HUES6 (cell line): ENCODE results near the gene ABCC8.

Source experiments
- H3K27ac ChIP-seq: 2 replicates; pipeline ENCODE4 v1.7.0; 2013; ENCODE audit warnings: low read depth, mild to moderate bottlenecking, low read length, inconsistent platforms
- H3K27me3 ChIP-seq: 2 replicates; pipeline ENCODE4 v1.6.1; 2013; ENCODE audit warnings: low read length; ENCODE audit not compliant: control insufficient read depth, insufficient read depth
- H3K36me3 ChIP-seq: 2 replicates; pipeline ENCODE4 v1.6.1; 2013; ENCODE audit warnings: low read length; ENCODE audit not compliant: control insufficient read depth, insufficient read depth
- H3K4me1 ChIP-seq: 2 replicates; pipeline ENCODE4 v1.6.1; 2013; ENCODE audit warnings: low read length; ENCODE audit not compliant: control insufficient read depth, insufficient read depth
- H3K4me3 ChIP-seq: 2 replicates; pipeline ENCODE4 v1.5.1; 2013; ENCODE audit warnings: low read depth, low read length
- H3K9ac ChIP-seq: one replicate; pipeline ENCODE4 v1.6.1; 2013; ENCODE audit warnings: mild to moderate bottlenecking, low read length
- H3K9me3 ChIP-seq: 2 replicates; pipeline ENCODE4 v1.6.1; 2013; ENCODE audit warnings: low read depth, low read length; ENCODE audit not compliant: control insufficient read depth, insufficient read depth

ABCC8 gene

GRCh38 chr11:17403980-17404759, 72.5 kb downstream of the ABCC8 start:
- Histone ChIP-seq H3K4me3 (no peak overlapping the region), H3K9ac (no peak overlapping the region), H3K36me3 (no peaks in the 10 kb centered on the region), H3K27me3 (no peaks in the 10 kb centered on the region), H3K27ac (no peak overlapping the region), H3K4me1 (peaks cover 4% of the 10 kb centered on the region; the same call in 1 of the 2 replicates), H3K9me3 (no peaks in the 10 kb centered on the region)

GRCh38 chr11:17402486-17402885, 74.2 kb downstream of the ABCC8 start:
- Histone ChIP-seq H3K9ac (no peak overlapping the region), H3K27me3 (no peaks in the 10 kb centered on the region), H3K9me3 (no peaks in the 10 kb centered on the region), H3K4me1 (peaks cover 4% of the 10 kb centered on the region; the same call in 1 of the 2 replicates), H3K36me3 (no peaks in the 10 kb centered on the region), H3K4me3 (no peak overlapping the region), H3K27ac (no peak overlapping the region)

- no peak overlapping the region for H3K9ac ChIP-seq
- H3K27me3 ChIP-seq: no peaks in the 10 kb centered on the region
- H3K36me3 ChIP-seq: no peaks in the 10 kb centered on the region
- no peaks in the 10 kb centered on the region for H3K9me3 ChIP-seq
- no peak overlapping the region for H3K27ac ChIP-seq
- peaks cover 4% of the 10 kb centered on the region; the same call in 1 of the 2 replicates for H3K4me1 ChIP-seq
- H3K4me3 ChIP-seq: no peak overlapping the region
These were observed 74.8 kb downstream of the ABCC8 start for GRCh38 chr11:17401841-17402240.

GRCh38 chr11:17401316-17401715, 75.3 kb downstream of the ABCC8 start:
- H3K9ac ChIP-seq: no peak overlapping the region
- H3K27me3 ChIP-seq: no peaks in the 10 kb centered on the region
- H3K36me3 ChIP-seq: no peaks in the 10 kb centered on the region
- H3K4me3 ChIP-seq: no peak overlapping the region
- peaks cover 4% of the 10 kb centered on the region; the same call in 1 of the 2 replicates for H3K4me1 ChIP-seq
- H3K27ac ChIP-seq: no peak overlapping the region
- H3K9me3 ChIP-seq: no peaks in the 10 kb centered on the region

GRCh38 chr11:17400048-17400775, 76.4 kb downstream of the ABCC8 start:
- H3K27ac ChIP-seq: no peak overlapping the region
- H3K4me1 ChIP-seq: no peaks in the 10 kb centered on the region
- H3K27me3 ChIP-seq: no peaks in the 10 kb centered on the region
- no peak overlapping the region for H3K9ac ChIP-seq
- H3K9me3 ChIP-seq: no peaks in the 10 kb centered on the region
- H3K36me3 ChIP-seq: no peaks in the 10 kb centered on the region
- no peak overlapping the region for H3K4me3 ChIP-seq

- H3K4me3 ChIP-seq: no peak overlapping the region
- no peaks in the 10 kb centered on the region for H3K9me3 ChIP-seq
- H3K27ac ChIP-seq: no peak overlapping the region
- H3K4me1 ChIP-seq: no peaks in the 10 kb centered on the region
- H3K27me3 ChIP-seq: no peaks in the 10 kb centered on the region
- H3K36me3 ChIP-seq: no peaks in the 10 kb centered on the region
- H3K9ac ChIP-seq: no peak overlapping the region
These were observed 77.4 kb downstream of the ABCC8 start for GRCh38 chr11:17399236-17399635.

GRCh38 chr11:17397311-17398002, 79.2 kb downstream of the ABCC8 start:
- H3K9ac ChIP-seq: no peak overlapping the region
- H3K27ac ChIP-seq: no peak overlapping the region
- no peaks in the 10 kb centered on the region for H3K36me3 ChIP-seq
- no peak overlapping the region for H3K4me3 ChIP-seq
- no peaks in the 10 kb centered on the region for H3K4me1 ChIP-seq
- no peaks in the 10 kb centered on the region for H3K9me3 ChIP-seq
- H3K27me3 ChIP-seq: no peaks in the 10 kb centered on the region

GRCh38 chr11:17396598-17397310, 79.9 kb downstream of the ABCC8 start:
- Histone ChIP-seq H3K36me3 (no peaks in the 10 kb centered on the region), H3K4me1 (no peaks in the 10 kb centered on the region), H3K9ac (no peak overlapping the region), H3K4me3 (no peak overlapping the region), H3K27me3 (peaks cover 3% of the 10 kb centered on the region; the same call in 1 of the 2 replicates), H3K27ac (no peak overlapping the region), H3K9me3 (no peaks in the 10 kb centered on the region)

GRCh38 chr11:17395978-17396377, 80.7 kb downstream of the ABCC8 start:
- Histone ChIP-seq H3K9me3 (no peaks in the 10 kb centered on the region), H3K36me3 (no peaks in the 10 kb centered on the region), H3K9ac (no peak overlapping the region), H3K4me3 (no peak overlapping the region), H3K27me3 (peaks cover 11% of the 10 kb centered on the region; the same call in 1 of the 2 replicates), H3K27ac (no peak overlapping the region), H3K4me1 (no peaks in the 10 kb centered on the region)

- Histone ChIP-seq H3K9ac (no peak overlapping the region), H3K27ac (no peak overlapping the region), H3K36me3 (no peaks in the 10 kb centered on the region), H3K27me3 (peaks cover 15% of the 10 kb centered on the region; the same call in 1 of the 2 replicates), H3K4me1 (no peaks in the 10 kb centered on the region), H3K4me3 (no peak overlapping the region), H3K9me3 (no peaks in the 10 kb centered on the region)
These were observed 81.1 kb downstream of the ABCC8 start for GRCh38 chr11:17395554-17395961.
